Measurements from ENCODE around the gene ZDHHC8. TPM values are rescaled to one million over a fixed set of nuclear protein-coding genes. Genes with fewer than 3 reads are reported as not detected.

ZDHHC8 gene
- total RNA-seq, 1 experiment from 2014 or later, result 78.4 TPM

- no peak for TF ChIP-seq CTCF (IDR thresholded peaks at IDR 0.05; ENCODE audit: unreplicated experiment)
- no peak for DNase-seq
- H3K9me3 Mint-ChIP-seq (ENCODE audit: low read depth, unreplicated experiment), result no peaks in the 10 kb centered on the region
- H3K36me3 Mint-ChIP-seq (ENCODE audit: insufficient read depth, unreplicated experiment), result peaks cover 12% of the 10 kb centered on the region
- H3K4me3 Mint-ChIP-seq (ENCODE audit: low read depth, unreplicated experiment), result no peak overlapping the region
- no peaks in the 10 kb centered on the region for H3K27me3 Mint-ChIP-seq (ENCODE audit: unreplicated experiment)
- CTCF ChIA-PET, result no interaction called here
- H3K4me1 Mint-ChIP-seq (ENCODE audit: low read depth, unreplicated experiment), result no peaks in the 10 kb centered on the region
- no TSS peak for BruUV-seq (replicated peaks)
- no peak overlapping the region for H3K27ac Mint-ChIP-seq (ENCODE audit: unreplicated experiment)
- intact Hi-C loops (cut with micrococcal nuclease; ENCODE audit: unreplicated experiment), result no loop called here
These were observed 11.4 kb downstream of the ZDHHC8 start for GRCh38 chr22:20142711-20143621.

- Mint-ChIP-seq H3K27me3 (ENCODE audit: unreplicated experiment) (no peaks in the 10 kb centered on the region), H3K27ac (ENCODE audit: unreplicated experiment) (no peak overlapping the region), H3K4me1 (ENCODE audit: low read depth, unreplicated experiment) (no peaks in the 10 kb centered on the region), H3K36me3 (ENCODE audit: insufficient read depth, unreplicated experiment) (peaks cover 12% of the 10 kb centered on the region), H3K4me3 (ENCODE audit: low read depth, unreplicated experiment) (no peak overlapping the region), H3K9me3 (ENCODE audit: low read depth, unreplicated experiment) (no peaks in the 10 kb centered on the region)
- intact Hi-C loops (cut with micrococcal nuclease; ENCODE audit: unreplicated experiment), result no loop called here
- DNase-seq, result no peak
- CTCF ChIA-PET, result no interaction called here
- TF ChIP-seq CTCF (IDR thresholded peaks at IDR 0.05; ENCODE audit: unreplicated experiment), result no peak
- no TSS peak for BruUV-seq (replicated peaks)
These were observed 12.5 kb downstream of the ZDHHC8 start for GRCh38 chr22:20143883-20144665.

- peaks cover 12% of the 10 kb centered on the region for H3K36me3 Mint-ChIP-seq (ENCODE audit: insufficient read depth, unreplicated experiment)
These were observed 13.7 kb downstream of the ZDHHC8 start for GRCh38 chr22:20145206-20145831.

More at GRCh38 chr22:20145206-20145831, 13.7 kb downstream of the ZDHHC8 start:
- no peak overlapping the region for H3K27ac Mint-ChIP-seq (ENCODE audit: unreplicated experiment)
- H3K4me3 Mint-ChIP-seq (ENCODE audit: low read depth, unreplicated experiment), result no peak overlapping the region
- CTCF ChIA-PET, result no interaction called here
- H3K4me1 Mint-ChIP-seq (ENCODE audit: low read depth, unreplicated experiment), result no peaks in the 10 kb centered on the region
- no peaks in the 10 kb centered on the region for H3K27me3 Mint-ChIP-seq (ENCODE audit: unreplicated experiment)
- H3K9me3 Mint-ChIP-seq (ENCODE audit: low read depth, unreplicated experiment), result no peaks in the 10 kb centered on the region
- BruUV-seq (replicated peaks), result no TSS peak
- TF ChIP-seq CTCF (IDR thresholded peaks at IDR 0.05; ENCODE audit: unreplicated experiment), result no peak
- DNase-seq, result no peak
- intact Hi-C loops (cut with micrococcal nuclease; ENCODE audit: unreplicated experiment), result no loop called here
